Measurements from ENCODE around the gene NOLC1.

The NOLC1 gene
- total RNA-seq, result 82.0 to 715 (median 118) reads per million in 9 experiments

DNA sequence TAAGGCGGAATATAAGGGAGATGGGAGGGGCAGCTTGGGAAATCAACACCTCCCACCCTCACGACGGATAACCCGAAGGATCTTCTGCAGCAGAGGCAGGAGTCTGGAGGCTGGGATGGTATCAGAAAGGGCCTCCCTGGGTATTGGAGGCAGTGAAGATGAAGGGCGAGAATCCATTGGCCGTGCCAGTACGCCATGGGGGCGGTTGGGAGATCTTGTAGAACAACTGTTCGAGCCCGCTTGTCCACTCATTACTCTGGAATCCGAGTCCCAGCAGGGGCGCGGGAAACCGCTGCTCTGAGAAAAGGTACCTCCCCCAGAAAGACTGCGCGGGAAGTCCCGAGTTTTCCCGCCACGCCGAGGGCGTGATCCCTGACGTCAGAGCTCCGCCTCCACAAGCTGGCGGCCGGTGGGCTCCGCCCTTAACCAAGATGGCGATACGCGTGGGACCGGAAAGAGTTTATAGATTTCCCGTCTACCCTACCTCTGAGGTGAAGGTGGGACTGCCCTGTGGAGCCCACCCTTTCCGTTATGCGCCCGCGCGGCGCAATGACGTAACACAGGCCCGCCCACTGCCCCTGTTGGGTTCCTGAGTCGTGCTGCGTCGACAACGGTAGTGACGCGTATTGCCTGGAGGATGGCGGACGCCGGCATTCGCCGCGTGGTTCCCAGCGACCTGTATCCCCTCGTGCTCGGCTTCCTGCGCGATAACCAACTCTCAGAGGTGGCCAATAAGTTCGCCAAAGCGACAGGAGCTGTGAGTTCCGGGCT is at the start of gene NOLC1:
TSS of gene NOLC1 (plus strand) at position 616 of the 771 bp plus-strand sequence. CDS start at position 638, 22 bp downstream.
- peak within 1 kb of the TSS; percentile 94 for H3K4me3 Mint-ChIP-seq
- ATAC-seq (replicated peaks) (peak; percentile 91), DNase-seq (peak; percentile 99 to 100 (median 100))
- H3K4me1 Mint-ChIP-seq (ENCODE audit: low read depth in 2 of 2), result peaks cover 24 to 28% of the 10 kb centered on the region in 2 donors
- no peaks in the 10 kb centered on the region for H3K9me3 Mint-ChIP-seq
- peak within 1 kb of the TSS; percentile 96 for H3K27ac Mint-ChIP-seq
- no peaks in the 10 kb centered on the region for H3K27me3 Mint-ChIP-seq
- H3K36me3 Mint-ChIP-seq (ENCODE audit: insufficient read depth), result peaks cover 54% of the 10 kb centered on the region

DNA sequence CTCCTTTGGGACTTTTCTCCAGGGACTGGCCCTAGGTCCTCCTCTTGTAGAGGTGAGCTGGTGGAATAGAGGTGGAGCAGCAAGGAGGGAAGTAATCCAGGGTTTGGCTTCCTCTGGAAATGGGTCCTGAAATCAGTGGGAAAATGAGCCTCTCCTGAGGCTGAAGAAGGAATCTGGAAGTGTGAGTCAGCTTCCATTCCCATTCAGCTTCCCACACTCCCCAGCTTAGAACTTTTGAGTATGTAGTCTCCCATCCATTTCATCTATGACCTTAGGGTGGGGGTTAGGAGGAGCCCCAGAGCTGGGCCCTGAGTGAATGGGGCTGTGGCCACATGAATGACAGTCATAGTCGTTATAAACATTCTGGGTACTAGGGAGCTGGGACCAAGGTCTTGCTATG is 49.8 kb upstream of the NOLC1 start:
- H3K27ac Mint-ChIP-seq, result no peak overlapping the region
- ATAC-seq (replicated peaks) (no peak), DNase-seq (no peak)
- H3K36me3 Mint-ChIP-seq (ENCODE audit: insufficient read depth), result peaks cover 14% of the 10 kb centered on the region
- H3K4me1 Mint-ChIP-seq (ENCODE audit: low read depth in 2 of 2), result peaks cover 9 to 14% of the 10 kb centered on the region in 2 donors
- H3K9me3 Mint-ChIP-seq, result no peaks in the 10 kb centered on the region
- H3K4me3 Mint-ChIP-seq, result no peak overlapping the region
- no peaks in the 10 kb centered on the region for H3K27me3 Mint-ChIP-seq

DNA sequence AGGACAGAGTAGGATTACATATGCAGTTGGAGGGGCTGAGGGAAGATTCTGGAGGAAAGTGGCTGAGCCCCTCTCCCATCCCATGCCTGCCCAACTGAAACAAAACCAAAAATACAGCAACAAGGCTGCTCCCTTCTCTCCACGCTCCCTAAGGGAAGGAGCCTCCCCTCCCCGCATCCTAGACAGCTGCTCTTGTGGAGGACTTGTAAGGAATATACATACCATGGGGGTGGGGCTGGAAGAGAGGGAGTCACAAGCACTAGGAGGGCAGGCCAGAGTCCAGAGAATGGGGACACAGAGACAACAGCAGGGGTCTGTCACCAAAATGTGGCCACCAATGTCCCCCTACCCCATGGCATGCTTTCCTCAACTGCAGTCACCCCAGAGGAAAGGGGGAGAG is 45.2 kb upstream of the NOLC1 start:
- DNase-seq (no peak), ATAC-seq (replicated peaks) (no peak)
- Mint-ChIP-seq H3K36me3 (ENCODE audit: insufficient read depth) (peaks cover 36% of the 10 kb centered on the region), H3K27ac (no peak overlapping the region), H3K9me3 (no peaks in the 10 kb centered on the region), H3K27me3 (no peaks in the 10 kb centered on the region), H3K4me1 (ENCODE audit: low read depth in 2 of 2) (peaks cover 12 to 17% of the 10 kb centered on the region in 2 donors), H3K4me3 (no peak overlapping the region)

DNA sequence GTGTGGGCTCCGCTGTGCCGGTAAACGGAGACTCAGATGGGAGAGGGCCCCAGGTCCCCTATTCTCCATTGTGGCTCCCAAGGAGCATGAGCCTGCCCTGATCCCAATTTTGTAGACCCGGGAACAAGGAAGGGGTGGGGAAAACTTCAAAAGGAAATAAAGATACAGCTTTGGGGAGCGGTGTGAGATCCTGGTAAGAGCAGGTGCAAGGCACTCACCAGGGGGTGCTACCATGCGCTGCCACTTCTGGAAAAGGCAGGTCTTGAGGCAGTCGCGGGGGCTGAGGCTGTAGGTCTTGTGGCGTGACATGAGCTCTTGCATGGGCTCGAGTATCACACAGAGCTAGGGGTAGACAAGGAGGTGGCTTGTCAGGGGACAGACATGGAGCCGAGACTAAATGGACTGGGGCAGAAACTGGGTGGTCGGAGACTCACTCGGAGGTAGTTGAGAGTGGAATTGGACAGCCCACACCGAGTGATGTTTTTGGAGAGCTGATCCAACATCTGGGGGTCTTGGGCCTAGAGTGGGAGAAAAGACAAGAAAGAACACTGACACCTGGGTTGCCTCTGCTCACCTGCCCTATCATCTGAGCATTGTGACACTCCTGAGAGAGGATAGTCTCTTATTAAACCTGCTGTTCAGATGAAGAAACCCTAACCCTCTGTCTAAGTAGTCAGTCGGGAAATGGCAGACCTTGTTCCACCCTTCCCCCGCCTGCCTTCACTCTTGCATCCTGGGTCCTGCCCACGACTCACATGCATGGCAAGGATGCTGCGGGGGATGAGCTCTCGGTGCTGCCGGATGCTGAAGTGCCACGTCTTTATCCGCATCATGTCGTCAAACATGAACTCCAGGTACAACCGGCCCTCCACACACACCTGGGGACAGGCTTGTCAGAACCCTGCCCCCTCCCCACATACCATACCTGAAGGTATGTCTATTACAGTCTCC is 42.7 kb upstream of the NOLC1 start:
- H3K4me3 Mint-ChIP-seq, result no peak overlapping the region
- no peak for ATAC-seq (replicated peaks)
- peak overlapping the region in 1 of 2 donors; percentile 15 for H3K27ac Mint-ChIP-seq
- H3K36me3 Mint-ChIP-seq (ENCODE audit: insufficient read depth), result peaks cover 36% of the 10 kb centered on the region
- H3K27me3 Mint-ChIP-seq, result no peaks in the 10 kb centered on the region
- H3K9me3 Mint-ChIP-seq, result no peaks in the 10 kb centered on the region
- DNase-seq, result no peak
- H3K4me1 Mint-ChIP-seq (ENCODE audit: low read depth in 2 of 2), result peaks cover 28 to 30% of the 10 kb centered on the region in 2 donors

DNA sequence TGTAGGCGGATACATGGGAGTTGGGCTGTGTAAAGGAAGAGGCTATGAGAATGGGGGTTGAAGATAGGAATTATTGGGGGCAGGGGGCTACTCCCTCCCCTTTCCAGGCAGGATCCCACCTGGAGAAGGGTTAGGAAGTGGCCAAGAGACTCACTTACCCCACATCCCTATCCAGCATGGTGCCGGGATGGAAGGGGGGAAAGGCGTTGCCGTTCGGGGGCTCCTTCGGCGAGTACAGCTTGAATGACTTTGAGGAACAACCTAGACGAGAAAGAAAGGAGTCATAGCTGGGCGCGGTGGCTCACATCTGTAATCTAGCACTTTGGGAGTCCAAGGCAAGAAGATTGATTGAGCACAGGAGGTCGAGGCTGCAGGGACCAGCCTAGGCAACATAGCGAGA is 40.9 kb upstream of the NOLC1 start:
- H3K36me3 Mint-ChIP-seq (ENCODE audit: insufficient read depth), result peaks cover 36% of the 10 kb centered on the region
- H3K27me3 Mint-ChIP-seq, result no peaks in the 10 kb centered on the region
- H3K27ac Mint-ChIP-seq, result peak overlapping the region; percentile 38 to 86
- ATAC-seq (replicated peaks) (no peak), DNase-seq (no peak)
- H3K4me3 Mint-ChIP-seq, result no peak overlapping the region
- no peaks in the 10 kb centered on the region for H3K9me3 Mint-ChIP-seq
- peaks cover 32 to 35% of the 10 kb centered on the region in 2 donors for H3K4me1 Mint-ChIP-seq (ENCODE audit: low read depth in 2 of 2)

DNA sequence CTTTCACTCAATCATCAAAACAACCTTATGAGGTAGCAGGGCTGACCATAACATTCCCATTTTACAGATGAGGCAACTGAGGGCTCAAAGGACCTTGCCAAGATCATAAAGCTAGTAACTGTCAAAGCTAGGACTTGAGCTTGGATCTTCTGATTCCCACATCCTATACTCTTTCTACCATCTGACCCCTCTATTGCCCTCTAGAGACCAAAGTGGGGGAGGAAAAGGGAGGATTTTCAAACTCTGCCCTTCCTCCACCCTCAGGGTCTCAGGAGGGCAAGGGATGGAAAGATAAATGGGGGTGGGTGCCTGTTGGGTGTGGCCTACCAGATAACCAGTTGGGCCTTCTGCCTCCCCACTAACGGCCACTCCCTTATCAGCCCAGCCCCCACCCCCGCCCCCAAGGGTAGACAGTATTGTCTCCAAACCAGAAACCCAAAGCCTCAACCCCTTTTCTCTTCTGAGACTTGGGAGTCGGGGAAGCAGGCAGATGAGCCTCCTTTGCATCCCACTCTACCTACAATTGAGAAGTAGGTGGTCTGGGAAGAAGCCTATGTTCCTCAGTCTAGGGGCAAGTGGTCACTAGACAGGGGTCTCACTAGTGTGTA is 39.9 kb upstream of the NOLC1 start:
- no peak for ATAC-seq (replicated peaks)
- no peak for DNase-seq
- no peaks in the 10 kb centered on the region for H3K27me3 Mint-ChIP-seq
- peaks cover 40 to 43% of the 10 kb centered on the region in 2 donors for H3K4me1 Mint-ChIP-seq (ENCODE audit: low read depth in 2 of 2)
- peak overlapping the region; percentile 85 to 93 for H3K27ac Mint-ChIP-seq
- no peaks in the 10 kb centered on the region for H3K9me3 Mint-ChIP-seq
- H3K4me3 Mint-ChIP-seq, result no peak overlapping the region
- H3K36me3 Mint-ChIP-seq (ENCODE audit: insufficient read depth), result peaks cover 32% of the 10 kb centered on the region

DNA sequence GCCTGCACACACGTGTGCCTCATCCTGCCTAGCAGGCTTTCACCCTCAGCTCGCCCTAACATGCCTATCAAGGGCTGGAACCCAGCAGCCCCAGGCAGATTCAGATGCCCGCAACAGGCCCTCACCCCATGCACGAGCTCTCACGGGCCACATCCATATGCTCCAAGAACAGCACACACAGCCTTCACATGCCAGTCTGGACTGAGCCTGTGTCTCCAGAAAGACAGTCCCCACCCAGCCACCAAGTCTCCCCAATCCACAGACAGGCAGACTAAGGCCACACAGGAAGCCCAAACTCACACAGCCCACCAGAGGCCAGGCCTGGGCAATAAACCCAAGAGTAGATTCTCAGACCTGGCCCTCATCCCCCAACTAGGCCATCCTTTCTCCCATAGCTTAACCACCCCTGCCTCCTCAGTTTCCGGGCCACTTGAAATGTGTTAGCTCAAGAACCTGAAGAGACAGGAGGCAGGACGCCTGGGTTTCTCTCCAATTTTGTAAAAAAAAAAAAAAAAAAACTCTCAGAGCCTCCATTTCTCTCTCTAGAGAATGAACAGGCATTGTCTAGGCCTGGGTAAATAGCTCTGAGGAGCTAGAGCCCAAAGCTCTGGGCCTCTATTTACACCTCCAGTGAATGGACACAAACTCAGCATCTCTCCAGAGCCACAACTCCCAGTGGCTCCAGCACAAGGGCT is 38.8 kb upstream of the NOLC1 start:
- peaks cover 36% of the 10 kb centered on the region for H3K36me3 Mint-ChIP-seq (ENCODE audit: insufficient read depth)
- no peaks in the 10 kb centered on the region for H3K9me3 Mint-ChIP-seq

DNA sequence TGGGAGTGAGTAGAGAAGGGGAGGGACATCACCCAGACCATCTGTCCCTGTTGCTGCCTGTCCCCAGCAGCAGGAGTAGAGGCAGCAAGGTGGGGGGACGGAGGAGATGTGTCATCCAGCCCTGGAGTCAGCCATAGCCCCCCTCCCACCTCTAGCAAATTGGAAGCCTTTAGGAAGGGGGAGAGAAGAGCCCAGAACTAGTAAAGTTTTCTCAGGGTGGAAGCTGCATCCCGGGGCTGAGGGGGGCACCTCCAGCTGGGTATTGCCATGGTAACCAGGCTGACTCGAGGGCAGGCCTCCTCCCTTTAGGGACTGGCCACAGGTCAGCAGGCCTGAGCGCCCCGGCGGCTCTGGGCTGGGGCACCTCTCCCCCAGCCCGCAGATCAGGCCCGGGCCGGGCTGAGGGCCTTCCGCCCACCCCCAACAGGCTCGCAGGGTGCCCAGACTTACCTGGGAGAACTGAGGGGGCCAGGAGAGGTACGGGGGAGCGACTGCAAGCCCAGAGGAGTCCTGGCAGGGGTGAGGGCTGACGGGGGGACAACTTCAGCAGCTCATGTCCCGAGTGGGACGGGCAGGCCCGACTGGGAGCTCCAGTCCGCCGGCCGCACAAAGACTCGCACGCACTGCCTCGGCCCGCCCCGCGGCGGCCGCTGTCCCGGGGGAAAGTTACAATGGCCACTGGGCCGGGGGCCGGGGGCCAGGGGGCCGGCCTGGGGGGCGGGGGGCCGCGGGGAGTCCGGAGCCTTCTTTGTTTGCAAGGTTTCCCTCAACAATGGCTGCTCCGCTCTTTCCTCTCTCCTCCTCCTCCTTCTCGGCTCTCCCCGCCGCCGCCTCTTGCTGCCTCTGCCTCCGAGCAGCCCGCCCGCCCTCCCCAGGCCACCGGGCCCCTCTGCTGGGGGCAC is 38.0 kb upstream of the NOLC1 start:
- Mint-ChIP-seq H3K27me3 (no peaks in the 10 kb centered on the region), H3K9me3 (no peaks in the 10 kb centered on the region), H3K4me1 (ENCODE audit: low read depth in 2 of 2) (peaks cover 59 to 62% of the 10 kb centered on the region in 2 donors), H3K27ac (peak overlapping the region; percentile 85 to 93), H3K36me3 (ENCODE audit: insufficient read depth) (peaks cover 34% of the 10 kb centered on the region), H3K4me3 (peak overlapping the region; percentile 89 to 91)
- ATAC-seq (replicated peaks), result peak; percentile 11
- no peak for DNase-seq

More for the DNA sequence above, 38.8 kb upstream of the NOLC1 start:
- Mint-ChIP-seq H3K4me1 (ENCODE audit: low read depth in 2 of 2) (peaks cover 51 to 54% of the 10 kb centered on the region in 2 donors), H3K27ac (peak overlapping the region; percentile 85 to 93), H3K4me3 (peak overlapping the region; percentile 89 to 91), H3K27me3 (no peaks in the 10 kb centered on the region)
- DNase-seq (no peak), ATAC-seq (replicated peaks) (peak; percentile 7)

DNA sequence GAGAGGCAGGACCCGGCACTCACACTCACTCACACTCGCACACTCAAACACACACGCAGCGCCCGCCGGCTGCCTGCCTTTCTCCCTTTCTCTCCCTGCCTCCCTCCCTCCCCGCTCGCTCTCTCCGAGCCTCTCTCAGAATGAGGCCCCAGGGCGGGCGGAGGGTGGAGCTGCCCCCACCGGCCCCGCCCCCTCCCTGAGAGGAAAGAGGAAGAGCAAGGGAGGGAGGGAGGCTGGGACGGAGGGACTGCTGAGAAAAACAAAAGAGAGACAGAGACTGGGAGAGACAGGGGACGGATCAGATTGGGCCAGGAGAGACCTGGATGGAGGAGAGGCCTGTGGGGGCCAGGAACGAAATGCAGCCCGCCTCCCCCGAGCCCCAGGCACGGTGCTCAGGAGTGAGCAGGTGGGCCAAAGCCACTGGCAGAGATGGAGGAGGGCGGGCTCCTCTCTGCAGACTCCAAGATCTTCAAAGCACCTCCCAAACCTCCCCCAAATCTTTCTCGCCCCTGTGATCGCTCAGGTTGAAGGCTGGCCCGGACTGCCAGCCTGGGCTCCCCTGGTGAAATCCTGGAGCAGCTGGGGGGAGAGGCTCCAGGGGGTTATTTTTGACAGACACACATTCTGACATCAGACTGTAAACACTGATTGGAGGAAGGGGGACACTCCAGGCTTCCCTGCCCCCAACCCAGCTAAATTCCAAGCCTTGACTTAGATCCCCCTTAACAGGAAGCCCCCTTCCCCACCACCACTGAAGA is 37.1 kb upstream of the NOLC1 start:
- Mint-ChIP-seq H3K27ac (peak overlapping the region; percentile 85 to 93), H3K36me3 (ENCODE audit: insufficient read depth) (peaks cover 31% of the 10 kb centered on the region)
- peak; percentile 59 to 66 (median 63) for DNase-seq

DNA sequence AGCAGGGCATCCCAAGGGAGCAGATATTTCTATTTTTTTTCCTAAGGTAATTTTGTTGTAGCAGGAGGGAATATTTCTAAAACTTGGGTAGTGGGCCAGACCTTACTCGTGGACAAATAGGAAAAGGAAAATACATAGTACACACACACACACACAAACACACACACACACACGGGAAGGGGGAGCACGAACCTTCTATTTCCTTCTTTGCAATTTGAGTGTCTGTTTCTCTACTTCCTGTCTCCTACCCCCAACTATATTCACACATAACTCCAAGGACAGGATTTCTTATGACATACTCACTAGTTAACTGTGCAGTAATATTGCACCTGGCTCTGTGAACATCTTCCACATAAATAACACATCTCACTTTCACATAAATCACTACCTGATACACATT is 36.4 kb upstream of the NOLC1 start:
- no peak for DNase-seq
- ATAC-seq (replicated peaks), result no peak
- peak overlapping the region; percentile 85 to 93 for H3K27ac Mint-ChIP-seq

More for the DNA sequence above, 37.1 kb upstream of the NOLC1 start:
- Mint-ChIP-seq H3K27me3 (no peaks in the 10 kb centered on the region), H3K4me1 (ENCODE audit: low read depth in 2 of 2) (peaks cover 62 to 65% of the 10 kb centered on the region in 2 donors), H3K9me3 (no peaks in the 10 kb centered on the region), H3K4me3 (peak overlapping the region; percentile 89 to 91)
- ATAC-seq (replicated peaks), result peak; percentile 66

DNA sequence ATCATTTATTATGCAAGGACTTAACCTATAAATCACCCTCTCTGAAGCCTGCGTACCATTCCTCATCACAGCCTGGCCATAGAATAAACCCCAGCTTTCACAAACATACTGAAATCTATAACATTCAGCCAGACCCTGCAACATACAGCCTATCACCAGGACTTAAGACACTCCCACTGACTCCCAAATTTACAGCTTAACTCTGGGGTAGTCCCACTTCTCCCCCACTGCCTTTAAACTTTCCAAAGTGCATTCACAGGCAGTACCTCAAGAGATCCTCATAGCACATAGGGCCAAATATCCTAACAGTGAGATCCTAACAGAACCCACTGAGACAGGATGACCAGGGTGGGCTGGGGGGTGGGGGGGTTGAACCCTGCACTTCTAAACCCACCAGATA is 35.5 kb upstream of the NOLC1 start:
- ATAC-seq (replicated peaks) (no peak), DNase-seq (no peak)
- Mint-ChIP-seq H3K27ac (peak overlapping the region; percentile 85 to 93), H3K36me3 (ENCODE audit: insufficient read depth) (peaks cover 34% of the 10 kb centered on the region), H3K9me3 (no peaks in the 10 kb centered on the region), H3K27me3 (no peaks in the 10 kb centered on the region), H3K4me1 (ENCODE audit: low read depth in 2 of 2) (peaks cover 67 to 73% of the 10 kb centered on the region in 2 donors), H3K4me3 (peak overlapping the region; percentile 89 to 91)

More for the DNA sequence above, 36.4 kb upstream of the NOLC1 start:
- Mint-ChIP-seq H3K4me3 (peak overlapping the region; percentile 89 to 91), H3K4me1 (ENCODE audit: low read depth in 2 of 2) (peaks cover 62 to 65% of the 10 kb centered on the region in 2 donors), H3K27me3 (no peaks in the 10 kb centered on the region), H3K36me3 (ENCODE audit: insufficient read depth) (peaks cover 30% of the 10 kb centered on the region), H3K9me3 (no peaks in the 10 kb centered on the region)

Measured in effector memory CD8-positive, alpha-beta T cell (primary cell).